Measurements from ENCODE around the gene ADAM22. TPM values are rescaled to one million over a fixed set of nuclear protein-coding genes. Genes with fewer than 3 reads are reported as not detected.

Gene ADAM22
- polyA plus RNA-seq, 2 donors = 0.08 to 0.16 TPM

GRCh38 chr7:88185650-88186049 lies 251.6 kb downstream of the ADAM22 start:
- Histone ChIP-seq H3K27me3 (ENCODE audit: control insufficient read depth in 1 of 2, insufficient read depth in 2 of 2, low read length in 2 of 2) (no peaks in the 10 kb centered on the region), H3K36me3 (ENCODE audit: control insufficient read depth in 2 of 2, insufficient read depth in 2 of 2, low read length in 1 of 2) (no peaks in the 10 kb centered on the region), H3K4me1 (ENCODE audit: control insufficient read depth in 2 of 2, insufficient read depth in 2 of 2, low read length in 1 of 2) (no peaks in the 10 kb centered on the region), H3K4me3 (ENCODE audit: low read depth in 1 of 2, low read length in 2 of 2) (no peak overlapping the region), H3K9me3 (ENCODE audit: control insufficient read depth in 2 of 2, insufficient read depth in 1 of 2, low read depth in 1 of 2, low read length in 1 of 2) (no peaks in the 10 kb centered on the region), H3K27ac (ENCODE audit: low read depth in 2 of 2, low read length in 1 of 2) (no peak overlapping the region)

GRCh38 chr7:88191911-88192310 lies 257.9 kb downstream of the ADAM22 start:
- Histone ChIP-seq H3K4me1 (ENCODE audit: control insufficient read depth in 2 of 2, insufficient read depth in 2 of 2, low read length in 1 of 2) (no peaks in the 10 kb centered on the region), H3K27ac (ENCODE audit: low read depth in 2 of 2, low read length in 1 of 2) (no peak overlapping the region), H3K9me3 (ENCODE audit: control insufficient read depth in 2 of 2, insufficient read depth in 1 of 2, low read depth in 1 of 2, low read length in 1 of 2) (no peaks in the 10 kb centered on the region), H3K27me3 (ENCODE audit: control insufficient read depth in 1 of 2, insufficient read depth in 2 of 2, low read length in 2 of 2) (no peaks in the 10 kb centered on the region), H3K36me3 (ENCODE audit: control insufficient read depth in 2 of 2, insufficient read depth in 2 of 2, low read length in 1 of 2) (no peaks in the 10 kb centered on the region), H3K4me3 (ENCODE audit: low read depth in 1 of 2, low read length in 2 of 2) (no peak overlapping the region)
- whole genome bisulfite sequencing, 2 donors = 85 to 88% methylated on average over 3 of the region's 3 CpGs

GRCh38 chr7:88200261-88200660 lies 266.2 kb downstream of the ADAM22 start:
- Histone ChIP-seq H3K36me3 (ENCODE audit: control insufficient read depth in 2 of 2, insufficient read depth in 2 of 2, low read length in 1 of 2) (peaks cover 9 to 14% of the 10 kb centered on the region in 2 donors), H3K4me3 (ENCODE audit: low read depth in 1 of 2, low read length in 2 of 2) (no peak overlapping the region), H3K9me3 (ENCODE audit: control insufficient read depth in 2 of 2, insufficient read depth in 1 of 2, low read depth in 1 of 2, low read length in 1 of 2) (no peaks in the 10 kb centered on the region), H3K4me1 (ENCODE audit: control insufficient read depth in 2 of 2, insufficient read depth in 2 of 2, low read length in 1 of 2) (no peaks in the 10 kb centered on the region), H3K27me3 (ENCODE audit: control insufficient read depth in 1 of 2, insufficient read depth in 2 of 2, low read length in 2 of 2) (no peaks in the 10 kb centered on the region), H3K27ac (ENCODE audit: low read depth in 2 of 2, low read length in 1 of 2) (no peak overlapping the region)
- WGBS, 2 donors = 86 to 88% methylated on average over 3 of the region's 3 CpGs

GRCh38 chr7:88200789-88201188 lies 266.7 kb downstream of the ADAM22 start:
- WGBS, 2 donors = 66 to 82% methylated on average over 4 of the region's 4 CpGs
- peaks cover 9 to 14% of the 10 kb centered on the region in 2 donors for H3K36me3 ChIP-seq (ENCODE audit: control insufficient read depth in 2 of 2, insufficient read depth in 2 of 2, low read length in 1 of 2)

GRCh38 chr7:88201305-88201704 lies 267.3 kb downstream of the ADAM22 start:
- H3K36me3 ChIP-seq (ENCODE audit: control insufficient read depth in 2 of 2, insufficient read depth in 2 of 2, low read length in 1 of 2) = peaks cover 9 to 14% of the 10 kb centered on the region in 2 donors
- no peaks in the 10 kb centered on the region for H3K4me1 ChIP-seq (ENCODE audit: control insufficient read depth in 2 of 2, insufficient read depth in 2 of 2, low read length in 1 of 2)
- no peak overlapping the region for H3K4me3 ChIP-seq (ENCODE audit: low read depth in 1 of 2, low read length in 2 of 2)
- H3K27me3 ChIP-seq (ENCODE audit: control insufficient read depth in 1 of 2, insufficient read depth in 2 of 2, low read length in 2 of 2) = no peaks in the 10 kb centered on the region
- no peaks in the 10 kb centered on the region for H3K9me3 ChIP-seq (ENCODE audit: control insufficient read depth in 2 of 2, insufficient read depth in 1 of 2, low read depth in 1 of 2, low read length in 1 of 2)
- no peak overlapping the region for H3K27ac ChIP-seq (ENCODE audit: low read depth in 2 of 2, low read length in 1 of 2)

More at GRCh38 chr7:88200789-88201188, 266.7 kb downstream of the ADAM22 start:
- Histone ChIP-seq H3K9me3 (ENCODE audit: control insufficient read depth in 2 of 2, insufficient read depth in 1 of 2, low read depth in 1 of 2, low read length in 1 of 2) (no peaks in the 10 kb centered on the region), H3K27me3 (ENCODE audit: control insufficient read depth in 1 of 2, insufficient read depth in 2 of 2, low read length in 2 of 2) (no peaks in the 10 kb centered on the region), H3K4me3 (ENCODE audit: low read depth in 1 of 2, low read length in 2 of 2) (no peak overlapping the region), H3K4me1 (ENCODE audit: control insufficient read depth in 2 of 2, insufficient read depth in 2 of 2, low read length in 1 of 2) (no peaks in the 10 kb centered on the region), H3K27ac (ENCODE audit: low read depth in 2 of 2, low read length in 1 of 2) (no peak overlapping the region)

GRCh38 chr7:88202278-88202677 lies 268.2 kb downstream of the ADAM22 start:
- 74 to 77% methylated on average over 5 of the region's 5 CpGs for WGBS, 2 donors
- Histone ChIP-seq H3K4me3 (ENCODE audit: low read depth in 1 of 2, low read length in 2 of 2) (no peak overlapping the region), H3K4me1 (ENCODE audit: control insufficient read depth in 2 of 2, insufficient read depth in 2 of 2, low read length in 1 of 2) (no peaks in the 10 kb centered on the region), H3K27me3 (ENCODE audit: control insufficient read depth in 1 of 2, insufficient read depth in 2 of 2, low read length in 2 of 2) (no peaks in the 10 kb centered on the region), H3K9me3 (ENCODE audit: control insufficient read depth in 2 of 2, insufficient read depth in 1 of 2, low read depth in 1 of 2, low read length in 1 of 2) (no peaks in the 10 kb centered on the region), H3K27ac (ENCODE audit: low read depth in 2 of 2, low read length in 1 of 2) (no peak overlapping the region), H3K36me3 (ENCODE audit: control insufficient read depth in 2 of 2, insufficient read depth in 2 of 2, low read length in 1 of 2) (peaks cover 9 to 14% of the 10 kb centered on the region in 2 donors)

- Histone ChIP-seq H3K36me3 (ENCODE audit: control insufficient read depth in 2 of 2, insufficient read depth in 2 of 2, low read length in 1 of 2) (peaks cover 10 to 14% of the 10 kb centered on the region in 2 donors), H3K4me3 (ENCODE audit: low read depth in 1 of 2, low read length in 2 of 2) (no peak overlapping the region), H3K27me3 (ENCODE audit: control insufficient read depth in 1 of 2, insufficient read depth in 2 of 2, low read length in 2 of 2) (no peaks in the 10 kb centered on the region), H3K9me3 (ENCODE audit: control insufficient read depth in 2 of 2, insufficient read depth in 1 of 2, low read depth in 1 of 2, low read length in 1 of 2) (no peaks in the 10 kb centered on the region), H3K27ac (ENCODE audit: low read depth in 2 of 2, low read length in 1 of 2) (no peak overlapping the region), H3K4me1 (ENCODE audit: control insufficient read depth in 2 of 2, insufficient read depth in 2 of 2, low read length in 1 of 2) (no peaks in the 10 kb centered on the region)
- WGBS, 2 donors = 84 to 87% methylated on average over 3 of the region's 3 CpGs
Observed at GRCh38 chr7:88202799-88203198, 268.7 kb downstream of the ADAM22 start.

GRCh38 chr7:88203401-88203800 lies 269.4 kb downstream of the ADAM22 start:
- 85 to 90% methylated on average over 4 of the region's 4 CpGs for WGBS, 2 donors
- Histone ChIP-seq H3K27me3 (ENCODE audit: control insufficient read depth in 1 of 2, insufficient read depth in 2 of 2, low read length in 2 of 2) (no peaks in the 10 kb centered on the region), H3K27ac (ENCODE audit: low read depth in 2 of 2, low read length in 1 of 2) (no peak overlapping the region), H3K4me1 (ENCODE audit: control insufficient read depth in 2 of 2, insufficient read depth in 2 of 2, low read length in 1 of 2) (no peaks in the 10 kb centered on the region), H3K36me3 (ENCODE audit: control insufficient read depth in 2 of 2, insufficient read depth in 2 of 2, low read length in 1 of 2) (peaks cover 11 to 14% of the 10 kb centered on the region in 2 donors), H3K4me3 (ENCODE audit: low read depth in 1 of 2, low read length in 2 of 2) (no peak overlapping the region), H3K9me3 (ENCODE audit: control insufficient read depth in 2 of 2, insufficient read depth in 1 of 2, low read depth in 1 of 2, low read length in 1 of 2) (no peaks in the 10 kb centered on the region)

GRCh38 chr7:88204525-88205110 lies 270.6 kb downstream of the ADAM22 start:
- H3K36me3 ChIP-seq (ENCODE audit: control insufficient read depth in 2 of 2, insufficient read depth in 2 of 2, low read length in 1 of 2) = peaks cover 15 to 16% of the 10 kb centered on the region in 2 donors
- WGBS, 2 donors = 95 to 98% methylated on average over 3 of the region's 3 CpGs
- H3K27me3 ChIP-seq (ENCODE audit: control insufficient read depth in 1 of 2, insufficient read depth in 2 of 2, low read length in 2 of 2) = no peaks in the 10 kb centered on the region

GRCh38 chr7:88205179-88205578 lies 271.1 kb downstream of the ADAM22 start:
- no peak overlapping the region for H3K4me3 ChIP-seq (ENCODE audit: low read depth in 1 of 2, low read length in 2 of 2)
- H3K36me3 ChIP-seq (ENCODE audit: control insufficient read depth in 2 of 2, insufficient read depth in 2 of 2, low read length in 1 of 2) = peaks cover 15 to 16% of the 10 kb centered on the region in 2 donors
- no peak overlapping the region for H3K27ac ChIP-seq (ENCODE audit: low read depth in 2 of 2, low read length in 1 of 2)
- no peaks in the 10 kb centered on the region for H3K9me3 ChIP-seq (ENCODE audit: control insufficient read depth in 2 of 2, insufficient read depth in 1 of 2, low read depth in 1 of 2, low read length in 1 of 2)
- H3K27me3 ChIP-seq (ENCODE audit: control insufficient read depth in 1 of 2, insufficient read depth in 2 of 2, low read length in 2 of 2) = no peaks in the 10 kb centered on the region
- H3K4me1 ChIP-seq (ENCODE audit: control insufficient read depth in 2 of 2, insufficient read depth in 2 of 2, low read length in 1 of 2) = no peaks in the 10 kb centered on the region

More at GRCh38 chr7:88204525-88205110, 270.6 kb downstream of the ADAM22 start:
- H3K4me3 ChIP-seq (ENCODE audit: low read depth in 1 of 2, low read length in 2 of 2) = no peak overlapping the region
- no peaks in the 10 kb centered on the region for H3K9me3 ChIP-seq (ENCODE audit: control insufficient read depth in 2 of 2, insufficient read depth in 1 of 2, low read depth in 1 of 2, low read length in 1 of 2)
- H3K4me1 ChIP-seq (ENCODE audit: control insufficient read depth in 2 of 2, insufficient read depth in 2 of 2, low read length in 1 of 2) = no peaks in the 10 kb centered on the region
- no peak overlapping the region for H3K27ac ChIP-seq (ENCODE audit: low read depth in 2 of 2, low read length in 1 of 2)

Data from esophagus (tissue), 2 donors.